ENCODE measurements around the gene ADAMTS6.

Gene ADAMTS6

GRCh38 chr5:65474130-65474711, 7.5 kb downstream of the ADAMTS6 start:
- 93% methylated on average over 2 of the region's 3 CpGs for WGBS
- Histone ChIP-seq H2AFZ (ENCODE audit: low read depth, low read length) (no peak overlapping the region), H2BK15ac (ENCODE audit: low read depth, poor library complexity, severe bottlenecking) (no peak overlapping the region), H3K4me2 (ENCODE audit: low read length, poor library complexity, severe bottlenecking) (no peak overlapping the region), H3K4ac (ENCODE audit: low read depth in 1 of 2, low read length in 2 of 2) (no peak overlapping the region), H3K27me3 (ENCODE audit: control insufficient read depth in 1 of 2, insufficient read depth in 1 of 2, low read length in 2 of 2) (no peaks in the 10 kb centered on the region), H2BK5ac (ENCODE audit: low read depth, low read length, poor library complexity, severe bottlenecking) (no peak overlapping the region), H3K27ac (ENCODE audit: low read length, poor library complexity, severe bottlenecking) (no peak overlapping the region), H3K9ac (ENCODE audit: low read length) (peak overlapping the region; percentile 38), H3K36me3 (ENCODE audit: control insufficient read depth in 1 of 2, insufficient read depth in 2 of 2, low read depth in 1 of 2, low read length in 2 of 2) (peaks cover 0 to 17% of the 10 kb centered on the region in 2 experiments), H2AK5ac (ENCODE audit: low read length, severe bottlenecking) (no peak overlapping the region), H3K23ac (ENCODE audit: low read length in 2 of 2) (no peak overlapping the region), H4K8ac (ENCODE audit: low read length) (no peak overlapping the region), H4K91ac (ENCODE audit: low read length) (no peak overlapping the region), H2BK12ac (ENCODE audit: low read length in 2 of 2) (no peak overlapping the region), H3K4me3 (ENCODE audit: insufficient read depth in 1 of 2, low read depth in 1 of 2, low read length in 2 of 2) (peak overlapping the region in 1 of 2 experiments; percentile 25), H3K79me1 (replicated peaks; ENCODE audit: low read length, poor library complexity, severe bottlenecking) (peaks cover 4% of the 10 kb centered on the region), H3K18ac (ENCODE audit: low read depth in 1 of 2, low read length in 2 of 2) (no peak overlapping the region), H3K9me3 (ENCODE audit: control insufficient read depth, low read length) (no peaks in the 10 kb centered on the region), H3K4me1 (ENCODE audit: control insufficient read depth, insufficient read depth, low read depth, low read length) (peaks cover 2% of the 10 kb centered on the region), H2BK120ac (ENCODE audit: low read depth, low read length) (no peak overlapping the region), H3K14ac (ENCODE audit: low read length in 2 of 2) (no peak overlapping the region)
- DNase-seq: no peak

GRCh38 chr5:65468633-65469032, 13.1 kb downstream of the ADAMTS6 start:
- no peak overlapping the region for H3K23ac ChIP-seq (ENCODE audit: low read length in 2 of 2)
- no peaks in the 10 kb centered on the region for H3K4me1 ChIP-seq (ENCODE audit: control insufficient read depth, insufficient read depth, low read depth, low read length)
- no peak overlapping the region for H2BK120ac ChIP-seq (ENCODE audit: low read depth, low read length)
- no peak overlapping the region for H3K27ac ChIP-seq (ENCODE audit: low read length, poor library complexity, severe bottlenecking)
- DNase-seq: no peak
- H3K14ac ChIP-seq (ENCODE audit: low read length in 2 of 2): no peak overlapping the region
- H3K9ac ChIP-seq (ENCODE audit: low read length): no peak overlapping the region
- no peak overlapping the region for H3K4me3 ChIP-seq (ENCODE audit: insufficient read depth in 1 of 2, low read depth in 1 of 2, low read length in 2 of 2)
- no peak overlapping the region for H4K8ac ChIP-seq (ENCODE audit: low read length)
- no peaks in the 10 kb centered on the region for H3K27me3 ChIP-seq (ENCODE audit: control insufficient read depth in 1 of 2, insufficient read depth in 1 of 2, low read length in 2 of 2)
- H2AK5ac ChIP-seq (ENCODE audit: low read length, severe bottlenecking): no peak overlapping the region
- H2BK5ac ChIP-seq (ENCODE audit: low read depth, low read length, poor library complexity, severe bottlenecking): no peak overlapping the region
- peaks cover 0 to 39% of the 10 kb centered on the region in 2 experiments for H3K36me3 ChIP-seq (ENCODE audit: control insufficient read depth in 1 of 2, insufficient read depth in 2 of 2, low read depth in 1 of 2, low read length in 2 of 2)
- WGBS: 91% methylated on average over 2 of the region's 3 CpGs
- H3K9me3 ChIP-seq (ENCODE audit: control insufficient read depth, low read length): no peaks in the 10 kb centered on the region
- H3K4me2 ChIP-seq (ENCODE audit: low read length, poor library complexity, severe bottlenecking): no peak overlapping the region
- no peak overlapping the region for H2AFZ ChIP-seq (ENCODE audit: low read depth, low read length)
- no peak overlapping the region for H2BK15ac ChIP-seq (ENCODE audit: low read depth, poor library complexity, severe bottlenecking)
- no peak overlapping the region for H2BK12ac ChIP-seq (ENCODE audit: low read length in 2 of 2)
- no peak overlapping the region for H3K18ac ChIP-seq (ENCODE audit: low read depth in 1 of 2, low read length in 2 of 2)
- H3K4ac ChIP-seq (ENCODE audit: low read depth in 1 of 2, low read length in 2 of 2): no peak overlapping the region
- H3K79me1 ChIP-seq (replicated peaks; ENCODE audit: low read length, poor library complexity, severe bottlenecking): peaks cover 1% of the 10 kb centered on the region
- no peak overlapping the region for H4K91ac ChIP-seq (ENCODE audit: low read length)

GRCh38 chr5:65462139-65462705, 19.5 kb downstream of the ADAMTS6 start:
- Histone ChIP-seq H3K4me1 (ENCODE audit: control insufficient read depth, insufficient read depth, low read depth, low read length) (no peaks in the 10 kb centered on the region), H3K4me2 (ENCODE audit: low read length, poor library complexity, severe bottlenecking) (no peak overlapping the region), H2BK120ac (ENCODE audit: low read depth, low read length) (no peak overlapping the region), H3K4ac (ENCODE audit: low read depth in 1 of 2, low read length in 2 of 2) (no peak overlapping the region), H3K27me3 (ENCODE audit: control insufficient read depth in 1 of 2, insufficient read depth in 1 of 2, low read length in 2 of 2) (no peaks in the 10 kb centered on the region), H3K18ac (ENCODE audit: low read depth in 1 of 2, low read length in 2 of 2) (no peak overlapping the region), H3K4me3 (ENCODE audit: insufficient read depth in 1 of 2, low read depth in 1 of 2, low read length in 2 of 2) (no peak overlapping the region), H3K9me3 (ENCODE audit: control insufficient read depth, low read length) (no peaks in the 10 kb centered on the region), H2BK15ac (ENCODE audit: low read depth, poor library complexity, severe bottlenecking) (no peak overlapping the region), H3K27ac (ENCODE audit: low read length, poor library complexity, severe bottlenecking) (no peak overlapping the region), H3K23ac (ENCODE audit: low read length in 2 of 2) (no peak overlapping the region), H2BK5ac (ENCODE audit: low read depth, low read length, poor library complexity, severe bottlenecking) (no peak overlapping the region), H2AK5ac (ENCODE audit: low read length, severe bottlenecking) (no peak overlapping the region), H3K36me3 (ENCODE audit: control insufficient read depth in 1 of 2, insufficient read depth in 2 of 2, low read depth in 1 of 2, low read length in 2 of 2) (peaks cover 0 to 79% of the 10 kb centered on the region in 2 experiments), H4K8ac (ENCODE audit: low read length) (no peak overlapping the region), H3K9ac (ENCODE audit: low read length) (no peak overlapping the region), H2BK12ac (ENCODE audit: low read length in 2 of 2) (no peak overlapping the region), H3K79me1 (replicated peaks; ENCODE audit: low read length, poor library complexity, severe bottlenecking) (peaks cover 3% of the 10 kb centered on the region), H3K14ac (ENCODE audit: low read length in 2 of 2) (no peak overlapping the region), H4K91ac (ENCODE audit: low read length) (no peak overlapping the region), H2AFZ (ENCODE audit: low read depth, low read length) (no peak overlapping the region)
- WGBS: 93% methylated on average over 3 of the region's 3 CpGs
- peak; percentile 58 for DNase-seq

GRCh38 chr5:65461490-65461889, 20.2 kb downstream of the ADAMTS6 start:
- no peak for DNase-seq
- H3K9ac ChIP-seq (ENCODE audit: low read length): no peak overlapping the region
- H3K27ac ChIP-seq (ENCODE audit: low read length, poor library complexity, severe bottlenecking): no peak overlapping the region
- no peak overlapping the region for H2AFZ ChIP-seq (ENCODE audit: low read depth, low read length)
- no peaks in the 10 kb centered on the region for H3K27me3 ChIP-seq (ENCODE audit: control insufficient read depth in 1 of 2, insufficient read depth in 1 of 2, low read length in 2 of 2)
- H3K4me3 ChIP-seq (ENCODE audit: insufficient read depth in 1 of 2, low read depth in 1 of 2, low read length in 2 of 2): no peak overlapping the region
- no peak overlapping the region for H3K23ac ChIP-seq (ENCODE audit: low read length in 2 of 2)
- no peak overlapping the region for H4K91ac ChIP-seq (ENCODE audit: low read length)
- no peak overlapping the region for H2BK15ac ChIP-seq (ENCODE audit: low read depth, poor library complexity, severe bottlenecking)
- peaks cover 0 to 86% of the 10 kb centered on the region in 2 experiments for H3K36me3 ChIP-seq (ENCODE audit: control insufficient read depth in 1 of 2, insufficient read depth in 2 of 2, low read depth in 1 of 2, low read length in 2 of 2)
- H2BK5ac ChIP-seq (ENCODE audit: low read depth, low read length, poor library complexity, severe bottlenecking): no peak overlapping the region
- H3K4me1 ChIP-seq (ENCODE audit: control insufficient read depth, insufficient read depth, low read depth, low read length): no peaks in the 10 kb centered on the region
- no peak overlapping the region for H2BK120ac ChIP-seq (ENCODE audit: low read depth, low read length)
- H3K4ac ChIP-seq (ENCODE audit: low read depth in 1 of 2, low read length in 2 of 2): no peak overlapping the region
- H2AK5ac ChIP-seq (ENCODE audit: low read length, severe bottlenecking): no peak overlapping the region
- no peak overlapping the region for H2BK12ac ChIP-seq (ENCODE audit: low read length in 2 of 2)
- peak overlapping the region in 1 of 2 experiments; percentile 86 for H3K14ac ChIP-seq (ENCODE audit: low read length in 2 of 2)
- no peaks in the 10 kb centered on the region for H3K9me3 ChIP-seq (ENCODE audit: control insufficient read depth, low read length)
- H4K8ac ChIP-seq (ENCODE audit: low read length): no peak overlapping the region
- H3K18ac ChIP-seq (ENCODE audit: low read depth in 1 of 2, low read length in 2 of 2): no peak overlapping the region
- H3K4me2 ChIP-seq (ENCODE audit: low read length, poor library complexity, severe bottlenecking): no peak overlapping the region
- peaks cover 3% of the 10 kb centered on the region for H3K79me1 ChIP-seq (replicated peaks; ENCODE audit: low read length, poor library complexity, severe bottlenecking)

All from mesenchymal stem cell (in vitro differentiated cells and primary cell).